OCI-LY7 (cell line): Measurements from ENCODE around the gene KRT38. TPM values are rescaled to one million over a fixed set of nuclear protein-coding genes. Genes with fewer than 3 reads are reported as not detected.

ENCODE experiments used
- BruUV-seq: library from RNA; stranded (reverse); fragments of 400-500 nt; replicated peaks from 2 replicates; lab custom pipeline; 2021; lab: Mats Ljungman, UMichigan
- CTCF ChIA-PET: fragments of 300-600 bp; sonication (Branson Sonifier 250); formaldehyde crosslinking; loops from one replicate; lab custom pipeline; 2022; ENCODE audit warnings: antibody characterized with exemption; ENCODE audit not compliant: unreplicated experiment; lab: Charles Lee
- POLR2A ChIA-PET: fragments of 300-600 bp; sonication (Branson Sonifier 250); formaldehyde crosslinking; loops from one replicate; lab custom pipeline; 2022; ENCODE audit warnings: antibody characterized with exemption; lab: Charles Lee
- DNase-seq: peaks from one replicate; pipeline ENCODE4 v3.0.0-alpha.2; 2015; ENCODE audit warnings: low spot score
- H2AFZ ChIP-seq: fragments of 200-600 bp; sonication (generic), shearing (Covaris generic); 2 replicates; pipeline ENCODE4 v1.6.1; 2014; ENCODE audit warnings: mild to moderate bottlenecking, antibody characterized with exemption, low read length, moderate library complexity
- H3K27ac ChIP-seq: fragments of 200-600 bp; sonication (generic); 2 replicates; pipeline ENCODE4 v1.5.1; 2014; ENCODE audit warnings: mixed run types, low read depth, mild to moderate bottlenecking, moderate library complexity, low read length, inconsistent platforms; ENCODE audit not compliant: poor library complexity, severe bottlenecking
- H3K36me3 ChIP-seq: fragments of 200-600 bp; sonication (generic); 2 replicates; pipeline ENCODE4 v1.6.1; 2014; ENCODE audit warnings: mild to moderate bottlenecking, antibody characterized with exemption, low read length, moderate library complexity, mixed read lengths; ENCODE audit not compliant: insufficient read depth
- H3K4me1 ChIP-seq: fragments of 200-600 bp; sonication (generic); 2 replicates; pipeline ENCODE4 v1.5.1; 2014; ENCODE audit warnings: mild to moderate bottlenecking, low read length; ENCODE audit not compliant: insufficient read depth, poor library complexity, severe bottlenecking
- H3K4me2 ChIP-seq: fragments of 200-600 bp; sonication (generic); 2 replicates; pipeline ENCODE4 v1.6.1; 2014; ENCODE audit warnings: mild to moderate bottlenecking, low read length
- H3K4me3 ChIP-seq: fragments of 200-600 bp; sonication (generic); 2 replicates; pipeline ENCODE4 v1.5.1; 2014; ENCODE audit warnings: mild to moderate bottlenecking, low read depth, low read length; ENCODE audit not compliant: poor library complexity, severe bottlenecking
- H3K79me2 ChIP-seq: fragments of 200-600 bp; sonication (generic); 2 replicates; pipeline ENCODE4 v1.6.1; 2016; ENCODE audit warnings: low read depth, mild to moderate bottlenecking, low read length, moderate library complexity, mixed read lengths; ENCODE audit not compliant: insufficient read depth
- H3K9me2 ChIP-seq: fragments of 200-600 bp; sonication (generic); 2 replicates; pipeline ENCODE4 v1.6.1; 2016; ENCODE audit warnings: mild to moderate bottlenecking, low read length, mixed read lengths; ENCODE audit not compliant: insufficient read depth
- H3K9me3 ChIP-seq: fragments of 200-600 bp; sonication (generic); 2 replicates; pipeline ENCODE4 v1.6.1; 2014; ENCODE audit warnings: mild to moderate bottlenecking, mixed run types, low read length, mixed read lengths
- H4K20me1 ChIP-seq: fragments of 200-600 bp; sonication (generic); 2 replicates; pipeline ENCODE4 v1.6.1; 2014; ENCODE audit warnings: mild to moderate bottlenecking, antibody characterized with exemption, low read length, moderate library complexity, mixed read lengths; ENCODE audit not compliant: insufficient read depth
- CTCF ChIP-seq: fragments of 200-600 bp; sonication (generic); conservative IDR thresholded peaks from 2 replicates; pipeline ENCODE4 v1.5.1; 2014; ENCODE audit warnings: mild to moderate bottlenecking, antibody characterized with exemption, low read length, moderate library complexity, mixed read lengths
- EZH2phosphoT487 ChIP-seq: fragments of 200-600 bp; sonication (generic); IDR thresholded peaks from 2 replicates; pipeline ENCODE4 v1.6.1; 2018; ENCODE audit warnings: low read depth, borderline replicate concordance, mild to moderate bottlenecking, mixed run types, antibody characterized with exemption, low read length, moderate library complexity, mixed read lengths
- intact Hi-C: fragments of 100-400 bp; cut with micrococcal nuclease; formaldehyde crosslinking; loops from one replicate; pipeline ENCODE4 v1.10.0; 2022; ENCODE audit not compliant: unreplicated experiment
- total RNA-seq, 2 experiments: library from RNA; depleted of rRNA in 1 of 2; stranded (reverse); fragments of >200 nt in 1 of 2; shearing (Covaris generic) in 1 of 2; gene quantifications; 2 replicates each; pipeline ENCODE4 v1.2.3, GENCODE V29; 2014 to 2022

The KRT38 gene
- total RNA-seq, 2 experiments from 2014 or later = not detected

DNA sequence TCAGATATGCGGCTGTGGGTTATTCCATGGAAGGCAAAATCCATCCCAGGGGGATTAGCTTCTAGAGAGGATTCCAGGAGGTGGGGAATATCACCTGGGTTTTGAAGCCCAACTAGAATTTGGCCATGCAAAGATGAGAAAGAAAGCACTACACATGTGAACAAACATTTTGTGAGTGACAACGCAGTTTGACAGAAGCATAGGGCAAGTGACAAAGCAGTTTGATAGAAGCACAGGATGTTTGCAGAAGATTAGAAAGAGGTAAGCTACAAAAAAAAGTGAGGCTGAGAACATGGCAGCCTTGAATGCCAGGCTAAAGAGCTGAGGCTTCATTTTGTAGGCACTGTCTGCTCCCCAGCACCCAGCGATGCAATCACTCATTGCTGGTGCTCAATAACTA lies 12.3 kb upstream of the KRT38 start:
- TF ChIP-seq EZH2phosphoT487 (no peak), CTCF (no peak)
- no peak overlapping the region for H2AFZ ChIP-seq
- no peak for DNase-seq
- no peaks in the 10 kb centered on the region for H3K4me1 ChIP-seq
- H3K36me3 ChIP-seq = no peaks in the 10 kb centered on the region
- H3K9me2 ChIP-seq = no peaks in the 10 kb centered on the region
- no peaks in the 10 kb centered on the region for H4K20me1 ChIP-seq
- H3K4me3 ChIP-seq = no peak overlapping the region
- no peak overlapping the region for H3K27ac ChIP-seq
- intact Hi-C loops = no loop called here
- H3K79me2 ChIP-seq = no peaks in the 10 kb centered on the region
- ChIA-PET CTCF (no interaction called here), POLR2A (interaction anchor here (0.7 kb wide), 1 partner anchor 110 kb away, joined by 3 read pairs; no protein-coding TSS in a partner anchor)
- no peak overlapping the region for H3K4me2 ChIP-seq
- H3K9me3 ChIP-seq = no peaks in the 10 kb centered on the region
- no TSS peak for BruUV-seq

DNA sequence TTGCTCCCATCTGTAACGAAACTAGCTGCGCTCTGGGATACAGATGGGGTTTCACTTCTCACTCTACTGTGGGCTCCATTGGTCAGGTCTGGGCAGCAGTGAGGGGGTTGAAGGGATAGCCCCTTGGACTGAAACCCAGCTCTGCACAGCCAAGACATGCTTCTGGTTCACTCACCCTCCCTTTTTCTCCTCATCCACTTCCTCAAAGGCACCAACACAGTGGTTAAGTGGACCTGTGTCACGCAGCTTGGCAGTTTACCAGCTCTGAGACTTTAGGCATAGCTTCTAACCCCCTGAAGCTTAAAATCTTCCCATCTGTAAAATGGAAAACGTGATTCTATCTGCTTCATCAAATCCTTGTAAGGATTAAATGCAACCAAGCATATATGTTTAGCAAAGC lies 11.5 kb upstream of the KRT38 start:
- no peak overlapping the region for H3K27ac ChIP-seq
- H4K20me1 ChIP-seq = no peaks in the 10 kb centered on the region
- BruUV-seq = no TSS peak
- H3K9me3 ChIP-seq = no peaks in the 10 kb centered on the region
- no peak overlapping the region for H3K4me2 ChIP-seq
- no peak for DNase-seq
- intact Hi-C loops = no loop called here
- ChIA-PET CTCF (no interaction called here), POLR2A (no interaction called here)
- H3K9me2 ChIP-seq = no peaks in the 10 kb centered on the region
- H2AFZ ChIP-seq = no peak overlapping the region
- H3K4me1 ChIP-seq = no peaks in the 10 kb centered on the region
- H3K4me3 ChIP-seq = no peak overlapping the region
- H3K79me2 ChIP-seq = no peaks in the 10 kb centered on the region
- TF ChIP-seq EZH2phosphoT487 (no peak), CTCF (no peak)
- no peaks in the 10 kb centered on the region for H3K36me3 ChIP-seq

DNA sequence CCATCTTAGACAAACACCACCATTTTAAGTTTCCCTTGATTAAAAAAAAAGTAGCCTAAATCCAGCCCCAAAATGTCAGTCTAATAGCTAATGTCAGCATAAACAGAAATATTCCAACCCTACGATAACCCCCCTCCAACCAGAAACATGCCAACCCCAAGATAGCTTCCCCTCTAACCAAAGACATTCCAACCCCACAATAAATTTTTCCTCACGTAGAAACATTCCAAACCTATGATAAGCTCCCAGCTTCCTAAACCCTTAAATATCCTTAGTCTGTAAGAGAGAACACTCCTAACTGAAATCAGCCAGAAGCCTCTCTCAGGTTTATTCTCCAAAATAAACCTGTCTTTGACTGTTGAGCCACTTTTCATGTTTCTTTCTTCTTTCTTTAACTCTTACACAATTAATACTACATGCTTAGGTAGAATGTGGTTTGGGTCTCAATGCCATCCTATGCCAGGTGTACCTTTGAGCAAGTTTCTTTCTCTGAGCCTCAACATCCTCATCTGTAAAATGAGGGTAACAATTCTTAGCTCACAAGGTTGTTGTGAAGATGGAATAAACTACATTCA lies 10.5 kb upstream of the KRT38 start:
- CTCF ChIA-PET = no interaction called here
- intact Hi-C loops = no loop called here
- no peak for DNase-seq

More for the DNA sequence above, 10.5 kb upstream of the KRT38 start:
- H3K9me3 ChIP-seq = no peaks in the 10 kb centered on the region
- no peak overlapping the region for H3K4me2 ChIP-seq
- H3K79me2 ChIP-seq = no peaks in the 10 kb centered on the region
- H3K4me1 ChIP-seq = no peaks in the 10 kb centered on the region
- no peak overlapping the region for H3K4me3 ChIP-seq
- POLR2A ChIA-PET = no interaction called here
- H4K20me1 ChIP-seq = no peaks in the 10 kb centered on the region
- no peaks in the 10 kb centered on the region for H3K9me2 ChIP-seq
- no peaks in the 10 kb centered on the region for H3K36me3 ChIP-seq
- no TSS peak for BruUV-seq
- H2AFZ ChIP-seq = no peak overlapping the region
- TF ChIP-seq CTCF = no peak
- TF ChIP-seq EZH2phosphoT487 = no peak
- H3K27ac ChIP-seq = no peak overlapping the region
